ENCODE results near the gene CCNB2.

The CCNB2 gene

GRCh38 chr15:59104912-59105732, at the start of gene CCNB2:
CCNB2 (plus strand) TSS chr15:59105146; CDS start chr15:59105269, 123 bp downstream.
- H3F3A ChIP-seq (ENCODE audit: low read depth): no peaks in the 10 kb centered on the region

GRCh38 chr15:59059076-59059597, 45.8 kb upstream of the CCNB2 start:
- no peak overlapping the region for H3K4me3 ChIP-seq (ENCODE audit: low read length, poor library complexity, severe bottlenecking)
- no peaks in the 10 kb centered on the region for H3K9me3 ChIP-seq (ENCODE audit: insufficient read depth, low read depth, low read length)
- no peak overlapping the region for H2AFZ ChIP-seq (ENCODE audit: low read length)
- no peaks in the 10 kb centered on the region for H3K79me2 ChIP-seq (ENCODE audit: insufficient read depth, low read length)
- TF ChIP-seq, protein P1, sequence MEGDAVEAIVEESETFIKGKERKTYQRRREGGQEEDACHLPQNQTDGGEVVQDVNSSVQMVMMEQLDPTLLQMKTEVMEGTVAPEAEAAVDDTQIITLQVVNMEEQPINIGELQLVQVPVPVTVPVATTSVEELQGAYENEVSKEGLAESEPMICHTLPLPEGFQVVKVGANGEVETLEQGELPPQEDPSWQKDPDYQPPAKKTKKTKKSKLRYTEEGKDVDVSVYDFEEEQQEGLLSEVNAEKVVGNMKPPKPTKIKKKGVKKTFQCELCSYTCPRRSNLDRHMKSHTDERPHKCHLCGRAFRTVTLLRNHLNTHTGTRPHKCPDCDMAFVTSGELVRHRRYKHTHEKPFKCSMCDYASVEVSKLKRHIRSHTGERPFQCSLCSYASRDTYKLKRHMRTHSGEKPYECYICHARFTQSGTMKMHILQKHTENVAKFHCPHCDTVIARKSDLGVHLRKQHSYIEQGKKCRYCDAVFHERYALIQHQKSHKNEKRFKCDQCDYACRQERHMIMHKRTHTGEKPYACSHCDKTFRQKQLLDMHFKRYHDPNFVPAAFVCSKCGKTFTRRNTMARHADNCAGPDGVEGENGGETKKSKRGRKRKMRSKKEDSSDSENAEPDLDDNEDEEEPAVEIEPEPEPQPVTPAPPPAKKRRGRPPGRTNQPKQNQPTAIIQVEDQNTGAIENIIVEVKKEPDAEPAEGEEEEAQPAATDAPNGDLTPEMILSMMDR (conservative IDR thresholded peaks at IDR 0.05; ENCODE audit: low read length): no peak
- no peaks in the 10 kb centered on the region for H3F3A ChIP-seq (ENCODE audit: low read depth)
- no peaks in the 10 kb centered on the region for H4K20me1 ChIP-seq (ENCODE audit: insufficient read depth, low read length, poor library complexity, severe bottlenecking)
- H3K27me3 ChIP-seq (ENCODE audit: insufficient read depth, low read length, poor library complexity, severe bottlenecking): no peaks in the 10 kb centered on the region
- H3K36me3 ChIP-seq (ENCODE audit: insufficient read depth, low read length): peaks cover 90% of the 10 kb centered on the region
- no peaks in the 10 kb centered on the region for H3K4me1 ChIP-seq (ENCODE audit: insufficient read depth, low read length, poor library complexity, severe bottlenecking)
- H3K9me2 ChIP-seq (replicated peaks; ENCODE audit: low read depth, low read length): no peaks in the 10 kb centered on the region
- H3K9ac ChIP-seq (ENCODE audit: low read depth, low read length, poor library complexity, severe bottlenecking): no peak overlapping the region
- no peak overlapping the region for H3K4me2 ChIP-seq (ENCODE audit: low read depth, low read length, poor library complexity, severe bottlenecking)

More at GRCh38 chr15:59104912-59105732, at the start of gene CCNB2:
- H3K9me3 ChIP-seq (ENCODE audit: insufficient read depth, low read depth, low read length): no peaks in the 10 kb centered on the region
- H4K20me1 ChIP-seq (ENCODE audit: insufficient read depth, low read length, poor library complexity, severe bottlenecking): peaks cover 22% of the 10 kb centered on the region
- H3K27me3 ChIP-seq (ENCODE audit: insufficient read depth, low read length, poor library complexity, severe bottlenecking): no peaks in the 10 kb centered on the region
- TF ChIP-seq, protein P1 (conservative IDR thresholded peaks at IDR 0.05; ENCODE audit: low read length): no peak
- no peak for TF ChIP-seq EZH2phosphoT487 (IDR thresholded peaks at IDR 0.05; ENCODE audit: borderline replicate concordance)
- H3K4me1 ChIP-seq (ENCODE audit: insufficient read depth, low read length, poor library complexity, severe bottlenecking): peaks cover 42% of the 10 kb centered on the region
- peak within 1 kb of the TSS; percentile 90 for H3K9ac ChIP-seq (ENCODE audit: low read depth, low read length, poor library complexity, severe bottlenecking)
- H3K36me3 ChIP-seq (ENCODE audit: insufficient read depth, low read length): peaks cover 22% of the 10 kb centered on the region; the same call in 1 of the 2 replicates
- peak within 1 kb of the TSS; percentile 84 for H3K4me3 ChIP-seq (ENCODE audit: low read length, poor library complexity, severe bottlenecking)
- peak within 1 kb of the TSS; percentile 91 for H2AFZ ChIP-seq (ENCODE audit: low read length)
- no peaks in the 10 kb centered on the region for H3K9me2 ChIP-seq (replicated peaks; ENCODE audit: low read depth, low read length)
- H3K79me2 ChIP-seq (ENCODE audit: insufficient read depth, low read length): peaks cover 51% of the 10 kb centered on the region
- peak within 1 kb of the TSS; percentile 76 for H3K4me2 ChIP-seq (ENCODE audit: low read depth, low read length, poor library complexity, severe bottlenecking)

- Histone ChIP-seq H2AFZ (ENCODE audit: low read length) (no peak overlapping the region), H3F3A (ENCODE audit: low read depth) (no peaks in the 10 kb centered on the region), H3K4me2 (ENCODE audit: low read depth, low read length, poor library complexity, severe bottlenecking) (no peak overlapping the region), H4K20me1 (ENCODE audit: insufficient read depth, low read length, poor library complexity, severe bottlenecking) (no peaks in the 10 kb centered on the region), H3K4me3 (ENCODE audit: low read length, poor library complexity, severe bottlenecking) (no peak overlapping the region), H3K27me3 (ENCODE audit: insufficient read depth, low read length, poor library complexity, severe bottlenecking) (no peaks in the 10 kb centered on the region), H3K4me1 (ENCODE audit: insufficient read depth, low read length, poor library complexity, severe bottlenecking) (no peaks in the 10 kb centered on the region), H3K9me2 (replicated peaks; ENCODE audit: low read depth, low read length) (no peaks in the 10 kb centered on the region), H3K36me3 (ENCODE audit: insufficient read depth, low read length) (peaks cover 86% of the 10 kb centered on the region), H3K9me3 (ENCODE audit: insufficient read depth, low read depth, low read length) (no peaks in the 10 kb centered on the region), H3K79me2 (ENCODE audit: insufficient read depth, low read length) (no peaks in the 10 kb centered on the region), H3K9ac (ENCODE audit: low read depth, low read length, poor library complexity, severe bottlenecking) (no peak overlapping the region)
- TF ChIP-seq, protein P1 (conservative IDR thresholded peaks at IDR 0.05; ENCODE audit: low read length): no peak
- no peak for TF ChIP-seq EZH2phosphoT487 (IDR thresholded peaks at IDR 0.05; ENCODE audit: borderline replicate concordance)
These were observed 44.6 kb upstream of the CCNB2 start for GRCh38 chr15:59060348-59060747.

Measured in Loucy (cell line).